RWPE1 (cell line): Measurements from ENCODE around the gene GPER1.
"Not testable (repeated sequence)": the region's sequence is repeated elsewhere in the genome, so short reads cannot be mapped to it uniquely, and the experiment has no call there.

ENCODE experiments used
- CTCF ChIA-PET: fragments of 350-600 bp; sonication (Branson Sonifier 250); formaldehyde crosslinking; extraction: SDS; loops from one replicate; lab custom pipeline; 2021; lab: Yijun Ruan, JAX
- POLR2A ChIA-PET: fragments of 400-600 bp; formaldehyde crosslinking; extraction: SDS; loops from one replicate; lab custom pipeline; 2020; ENCODE audit warnings: antibody characterized with exemption; ENCODE audit not compliant: low non-redundant PET; lab: Yijun Ruan, JAX
- DNase-seq: peaks from one replicate; pipeline ENCODE4 v3.0.0; 2012; ENCODE audit warnings: low spot score
- H3K27ac ChIP-seq: fragments of 450-650 bp; 2 replicates; pipeline ENCODE4 v1.5.1; 2017
- CTCF ChIP-seq: fragments of 450-650 bp; conservative IDR thresholded peaks from 2 replicates; pipeline ENCODE4 v1.5.1; 2017; ENCODE audit warnings: low read depth, mild to moderate bottlenecking

Gene GPER1

DNA sequence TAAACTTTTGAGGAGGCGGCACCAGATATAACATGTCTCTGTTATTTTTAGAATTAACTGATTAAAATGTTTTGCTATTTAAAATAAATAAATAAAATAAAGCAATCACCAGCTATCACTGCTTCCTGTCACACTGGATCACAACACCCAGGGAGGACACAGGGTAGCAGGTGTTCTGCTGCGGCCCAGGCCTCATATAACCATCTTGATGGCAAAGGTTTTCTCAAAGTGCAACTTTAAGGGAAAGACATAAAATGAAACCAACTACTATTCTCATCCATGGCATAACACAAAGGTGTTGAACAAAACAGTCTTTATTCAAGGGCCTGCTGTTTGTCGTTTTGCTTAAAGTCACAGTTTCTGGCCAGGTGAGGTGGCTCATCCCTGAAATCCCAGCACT lies 23.2 kb downstream of the GPER1 start:
- no peak overlapping the region for H3K27ac ChIP-seq
- CTCF ChIA-PET: no interaction called here
- DNase-seq: no peak
- POLR2A ChIA-PET: interaction anchor here (0.6 kb wide), 1 partner anchor 340 kb away, joined by 3 read pairs; no protein-coding TSS in a partner anchor
- no peak for TF ChIP-seq CTCF

DNA sequence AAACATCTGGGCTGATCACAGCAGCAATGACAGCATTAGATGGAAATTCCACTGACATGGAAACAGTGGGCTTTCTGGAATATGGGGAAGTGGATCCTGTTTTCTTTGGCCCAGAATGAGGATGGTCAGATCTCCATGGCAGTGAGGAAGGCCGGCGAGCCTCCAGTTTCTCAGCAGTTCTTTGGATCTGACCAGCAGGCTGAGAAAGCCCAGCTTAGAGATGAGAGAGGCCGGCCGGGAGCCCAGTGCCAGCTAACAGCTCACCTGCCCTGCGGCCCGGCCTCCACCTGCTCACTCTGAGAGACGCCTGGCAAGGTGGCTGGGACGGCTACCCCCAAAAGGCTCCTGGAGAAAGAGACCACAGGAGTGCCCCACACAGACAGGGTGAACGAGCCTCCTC lies 24.2 kb downstream of the GPER1 start:
- H3K27ac ChIP-seq: no peak overlapping the region
- DNase-seq: no peak
- ChIA-PET CTCF (interaction anchor here (0.6 to 1.5 kb wide), 5 partner anchors 13 to 119 kb away, joined by 3 to 8 read pairs (median 6); no protein-coding TSS in a partner anchor), POLR2A (no interaction called here)
- no peak for TF ChIP-seq CTCF

DNA sequence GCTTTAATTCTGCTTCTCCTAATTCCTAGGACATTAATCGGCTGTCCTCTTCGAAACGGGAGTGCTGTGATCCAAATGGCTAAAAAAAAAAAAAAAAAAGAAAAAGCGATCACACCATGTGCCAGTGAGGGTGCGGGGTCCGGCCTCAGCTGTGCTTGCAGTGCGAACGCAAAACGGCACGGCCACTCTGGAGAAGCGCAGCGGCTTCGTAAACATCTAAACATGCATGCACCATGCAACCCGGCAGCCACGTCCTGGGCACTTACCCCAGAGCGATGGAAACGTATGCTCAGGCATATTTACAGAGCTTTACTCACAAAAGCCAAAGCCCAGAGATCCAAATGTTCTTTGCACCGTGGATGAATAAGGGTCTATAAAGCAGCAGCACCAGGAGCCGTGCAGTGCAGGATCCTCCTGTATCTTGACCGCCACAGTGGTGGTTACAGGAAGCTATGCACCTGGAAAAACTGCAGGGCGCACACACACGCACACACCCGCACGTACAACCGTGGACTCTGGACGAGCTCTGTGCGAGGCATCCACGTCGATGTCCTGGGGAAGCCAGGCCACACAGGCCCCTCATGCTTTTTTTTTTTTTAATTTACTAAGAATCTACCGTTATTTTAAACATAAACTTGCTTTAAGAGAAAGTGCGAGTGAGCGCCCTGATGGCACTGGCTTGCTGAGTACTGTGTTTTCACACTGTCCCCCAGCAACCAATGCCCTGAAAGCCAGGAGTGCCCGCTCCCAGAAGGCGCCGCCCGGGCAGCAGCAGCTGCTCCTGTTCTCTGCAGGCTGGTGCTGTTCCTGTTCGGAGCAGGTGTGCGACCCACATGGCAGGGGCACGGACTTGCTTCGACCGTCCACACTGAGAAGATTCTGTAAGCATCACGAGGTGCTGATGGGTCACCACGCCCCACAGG lies 25.0 kb downstream of the GPER1 start:
- ChIA-PET POLR2A (no interaction called here), CTCF (interaction anchor here (0.6 to 1.5 kb wide), 5 partner anchors 13 to 120 kb away, joined by 3 to 8 read pairs (median 6); no protein-coding TSS in a partner anchor)
- DNase-seq: no peak
- TF ChIP-seq CTCF: no peak
- no peak overlapping the region for H3K27ac ChIP-seq

DNA sequence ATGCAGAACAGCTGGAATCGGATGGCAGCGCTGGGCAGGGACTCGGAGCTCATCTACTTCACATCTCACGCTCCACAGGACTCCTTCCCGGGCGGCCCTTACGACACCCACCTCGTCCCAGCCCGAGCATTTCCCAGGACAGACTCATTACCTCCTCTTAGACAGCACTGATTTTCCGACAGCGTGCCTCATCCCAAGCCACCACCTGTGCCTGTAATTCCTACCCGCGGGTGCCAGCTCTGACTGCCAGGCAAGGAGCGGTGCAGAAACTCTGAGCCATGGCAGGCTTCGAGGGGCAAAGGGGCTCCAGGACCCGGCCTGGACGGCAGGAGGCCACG lies 25.6 kb downstream of the GPER1 start:
- no peak for DNase-seq
- ChIA-PET POLR2A (no interaction called here), CTCF (interaction anchor here (1.2 to 1.5 kb wide), 3 partner anchors 14 to 121 kb away, joined by 4 to 8 read pairs (median 7); no protein-coding TSS in a partner anchor)
- no peak overlapping the region for H3K27ac ChIP-seq
- TF ChIP-seq CTCF: no peak

DNA sequence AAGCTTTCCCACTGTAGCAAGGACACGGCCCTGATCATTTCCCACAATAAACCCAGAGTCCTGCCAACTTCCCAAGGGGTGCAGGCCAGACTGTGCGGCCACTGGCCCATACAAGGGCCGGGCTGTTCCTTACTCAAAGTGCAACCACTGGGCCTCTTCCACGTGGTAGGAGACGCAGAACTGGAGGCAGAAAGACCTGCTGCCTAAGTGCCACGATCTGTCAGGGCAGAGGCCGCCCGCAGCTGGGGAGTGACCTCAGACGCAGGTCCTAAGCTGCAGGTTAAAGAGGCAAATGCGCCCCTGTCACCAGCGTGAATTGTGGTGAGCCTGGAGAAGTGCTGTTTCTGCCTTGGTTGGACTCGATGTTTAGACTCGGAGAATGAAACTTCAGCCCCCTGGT lies 26.2 kb downstream of the GPER1 start:
- no peak for TF ChIP-seq CTCF
- POLR2A ChIA-PET: no interaction called here
- DNase-seq: no peak
- CTCF ChIA-PET: no interaction called here
- H3K27ac ChIP-seq: no peak overlapping the region

DNA sequence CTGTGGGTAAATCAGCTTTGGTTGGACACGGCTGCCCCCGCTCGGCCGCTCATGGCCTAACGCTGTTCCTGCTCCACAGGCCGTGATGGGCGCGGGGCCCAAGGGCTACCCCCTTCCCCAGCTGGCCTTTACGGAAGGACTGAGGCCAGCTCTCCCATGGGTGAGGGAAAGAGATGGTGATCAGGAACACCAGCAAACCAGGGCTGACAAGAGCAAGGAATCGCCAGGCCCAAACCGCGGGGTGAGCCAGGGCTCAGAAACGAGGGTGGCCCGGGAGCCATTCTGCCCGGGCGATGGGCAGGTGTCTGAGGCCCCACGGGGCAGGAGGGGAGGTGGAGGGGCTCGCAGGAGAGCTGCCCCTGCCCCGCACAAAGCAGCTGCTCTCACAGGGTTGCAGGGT lies 26.6 kb downstream of the GPER1 start:
- DNase-seq: no peak
- POLR2A ChIA-PET: no interaction called here
- CTCF ChIA-PET: interaction anchor here (0.8 kb wide), 1 partner anchor 61 kb away, joined by 3 read pairs; no protein-coding TSS in a partner anchor
- H3K27ac ChIP-seq: no peak overlapping the region
- no peak for TF ChIP-seq CTCF

- H3K27ac ChIP-seq, POLR2A ChIA-PET, DNase-seq: not testable (repeated sequence)
- CTCF ChIA-PET: interaction anchor here (0.6 to 0.8 kb wide), 3 partner anchors 11 to 122 kb away, joined by 3 to 5 read pairs (median 3); no protein-coding TSS in a partner anchor
Measured at GRCh38 chr7:1115171-1116045, 27.5 kb downstream of the GPER1 start.

- CTCF ChIA-PET, H3K27ac ChIP-seq, POLR2A ChIA-PET, DNase-seq: not testable (repeated sequence)
Measured at GRCh38 chr7:1116383-1117008, 28.6 kb downstream of the GPER1 start.
